Measurements from ENCODE around the gene IPCEF1.

IPCEF1 gene

DNA sequence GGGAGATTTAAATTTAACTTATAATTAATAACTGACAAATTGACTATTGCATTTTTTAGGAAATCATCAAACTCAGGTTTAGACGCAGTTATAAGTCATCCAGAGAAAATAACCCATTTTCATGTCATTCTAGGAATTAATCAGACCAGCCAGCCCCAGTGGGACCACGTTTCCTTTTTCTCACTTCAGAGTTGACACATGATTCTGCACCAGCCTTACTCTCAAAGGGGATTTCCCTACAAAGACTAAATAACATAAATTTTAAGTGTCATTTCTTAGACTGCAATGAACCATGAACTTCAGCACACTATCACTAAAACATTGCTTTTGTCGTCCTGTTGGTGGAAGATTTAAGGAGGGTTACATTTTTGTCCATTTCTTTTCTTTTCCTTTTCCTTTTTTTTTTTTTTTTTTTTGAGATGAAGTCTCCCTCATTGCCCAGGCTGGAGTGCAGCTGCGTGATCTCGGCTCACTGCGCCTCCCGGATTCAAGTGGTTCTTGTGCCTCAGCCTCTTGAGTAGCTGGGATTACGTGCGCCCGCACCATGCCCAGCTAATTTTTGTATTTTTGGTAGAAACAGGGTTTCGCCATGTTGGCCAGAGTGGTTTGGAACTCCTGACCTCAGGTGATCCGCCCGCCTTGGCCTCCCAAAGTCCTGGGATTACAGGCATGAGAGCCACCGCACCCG, 3.6 kb downstream of the IPCEF1 start:
- no peak for ATAC-seq
- TF ChIP-seq ISL1 (CRISPR knock-in tag; IDR thresholded peaks at IDR 0.05) (no peak), ARNTL (CRISPR knock-in tag; IDR thresholded peaks at IDR 0.05; ENCODE audit: borderline replicate concordance, low read depth) (no peak), ZFP3 (CRISPR knock-in tag; IDR thresholded peaks at IDR 0.05) (no peak), PPARA (CRISPR knock-in tag; IDR thresholded peaks at IDR 0.05; ENCODE audit: borderline replicate concordance) (no peak), CSDC2 (CRISPR knock-in tag; IDR thresholded peaks at IDR 0.05) (no peak), ZNF565 (CRISPR knock-in tag; conservative IDR thresholded peaks at IDR 0.05; ENCODE audit: low read depth) (no peak)
- TF ChIP-seq, protein P1, sequence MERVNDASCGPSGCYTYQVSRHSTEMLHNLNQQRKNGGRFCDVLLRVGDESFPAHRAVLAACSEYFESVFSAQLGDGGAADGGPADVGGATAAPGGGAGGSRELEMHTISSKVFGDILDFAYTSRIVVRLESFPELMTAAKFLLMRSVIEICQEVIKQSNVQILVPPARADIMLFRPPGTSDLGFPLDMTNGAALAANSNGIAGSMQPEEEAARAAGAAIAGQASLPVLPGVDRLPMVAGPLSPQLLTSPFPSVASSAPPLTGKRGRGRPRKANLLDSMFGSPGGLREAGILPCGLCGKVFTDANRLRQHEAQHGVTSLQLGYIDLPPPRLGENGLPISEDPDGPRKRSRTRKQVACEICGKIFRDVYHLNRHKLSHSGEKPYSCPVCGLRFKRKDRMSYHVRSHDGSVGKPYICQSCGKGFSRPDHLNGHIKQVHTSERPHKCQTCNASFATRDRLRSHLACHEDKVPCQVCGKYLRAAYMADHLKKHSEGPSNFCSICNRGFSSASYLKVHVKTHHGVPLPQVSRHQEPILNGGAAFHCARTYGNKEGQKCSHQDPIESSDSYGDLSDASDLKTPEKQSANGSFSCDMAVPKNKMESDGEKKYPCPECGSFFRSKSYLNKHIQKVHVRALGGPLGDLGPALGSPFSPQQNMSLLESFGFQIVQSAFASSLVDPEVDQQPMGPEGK (CRISPR knock-in tag; IDR thresholded peaks at IDR 0.05; ENCODE audit: borderline replicate concordance) = no peak
- TF ChIP-seq, protein P2, sequence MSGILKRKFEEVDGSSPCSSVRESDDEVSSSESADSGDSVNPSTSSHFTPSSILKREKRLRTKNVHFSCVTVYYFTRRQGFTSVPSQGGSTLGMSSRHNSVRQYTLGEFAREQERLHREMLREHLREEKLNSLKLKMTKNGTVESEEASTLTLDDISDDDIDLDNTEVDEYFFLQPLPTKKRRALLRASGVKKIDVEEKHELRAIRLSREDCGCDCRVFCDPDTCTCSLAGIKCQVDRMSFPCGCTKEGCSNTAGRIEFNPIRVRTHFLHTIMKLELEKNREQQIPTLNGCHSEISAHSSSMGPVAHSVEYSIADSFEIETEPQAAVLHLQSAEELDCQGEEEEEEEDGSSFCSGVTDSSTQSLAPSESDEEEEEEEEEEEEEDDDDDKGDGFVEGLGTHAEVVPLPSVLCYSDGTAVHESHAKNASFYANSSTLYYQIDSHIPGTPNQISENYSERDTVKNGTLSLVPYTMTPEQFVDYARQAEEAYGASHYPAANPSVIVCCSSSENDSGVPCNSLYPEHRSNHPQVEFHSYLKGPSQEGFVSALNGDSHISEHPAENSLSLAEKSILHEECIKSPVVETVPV (CRISPR knock-in tag; IDR thresholded peaks at IDR 0.05) = no peak
- TF ChIP-seq, protein P3, sequence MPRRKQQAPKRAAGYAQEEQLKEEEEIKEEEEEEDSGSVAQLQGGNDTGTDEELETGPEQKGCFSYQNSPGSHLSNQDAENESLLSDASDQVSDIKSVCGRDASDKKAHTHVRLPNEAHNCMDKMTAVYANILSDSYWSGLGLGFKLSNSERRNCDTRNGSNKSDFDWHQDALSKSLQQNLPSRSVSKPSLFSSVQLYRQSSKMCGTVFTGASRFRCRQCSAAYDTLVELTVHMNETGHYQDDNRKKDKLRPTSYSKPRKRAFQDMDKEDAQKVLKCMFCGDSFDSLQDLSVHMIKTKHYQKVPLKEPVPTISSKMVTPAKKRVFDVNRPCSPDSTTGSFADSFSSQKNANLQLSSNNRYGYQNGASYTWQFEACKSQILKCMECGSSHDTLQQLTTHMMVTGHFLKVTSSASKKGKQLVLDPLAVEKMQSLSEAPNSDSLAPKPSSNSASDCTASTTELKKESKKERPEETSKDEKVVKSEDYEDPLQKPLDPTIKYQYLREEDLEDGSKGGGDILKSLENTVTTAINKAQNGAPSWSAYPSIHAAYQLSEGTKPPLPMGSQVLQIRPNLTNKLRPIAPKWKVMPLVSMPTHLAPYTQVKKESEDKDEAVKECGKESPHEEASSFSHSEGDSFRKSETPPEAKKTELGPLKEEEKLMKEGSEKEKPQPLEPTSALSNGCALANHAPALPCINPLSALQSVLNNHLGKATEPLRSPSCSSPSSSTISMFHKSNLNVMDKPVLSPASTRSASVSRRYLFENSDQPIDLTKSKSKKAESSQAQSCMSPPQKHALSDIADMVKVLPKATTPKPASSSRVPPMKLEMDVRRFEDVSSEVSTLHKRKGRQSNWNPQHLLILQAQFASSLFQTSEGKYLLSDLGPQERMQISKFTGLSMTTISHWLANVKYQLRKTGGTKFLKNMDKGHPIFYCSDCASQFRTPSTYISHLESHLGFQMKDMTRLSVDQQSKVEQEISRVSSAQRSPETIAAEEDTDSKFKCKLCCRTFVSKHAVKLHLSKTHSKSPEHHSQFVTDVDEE (CRISPR knock-in tag; IDR thresholded peaks at IDR 0.05) = no peak

DNA sequence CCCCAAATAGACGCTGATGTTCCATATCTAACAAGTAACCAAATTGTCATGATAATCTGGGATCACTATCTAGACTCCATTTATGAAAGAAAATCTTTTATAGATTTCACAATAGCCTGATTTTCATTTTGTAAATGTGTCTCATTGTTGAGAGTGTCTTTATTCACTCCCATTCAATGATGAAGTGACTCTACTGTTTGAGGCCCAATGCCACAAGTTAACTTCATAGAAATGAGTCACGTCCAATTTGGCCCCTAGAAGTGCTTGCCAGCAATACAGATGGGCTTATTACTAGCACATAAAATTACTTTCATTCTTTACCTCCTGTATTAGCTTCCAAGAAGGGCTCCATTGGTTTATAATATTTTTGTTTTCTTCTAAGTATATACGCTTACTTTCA, 6.3 kb downstream of the IPCEF1 start:
- TF ChIP-seq, protein P2 (CRISPR knock-in tag; IDR thresholded peaks at IDR 0.05) = no peak
- TF ChIP-seq, protein P3 (CRISPR knock-in tag; IDR thresholded peaks at IDR 0.05) = no peak
- TF ChIP-seq ZC3H10 (CRISPR knock-in tag; IDR thresholded peaks at IDR 0.05) = no peak
- no peak for TF ChIP-seq TOX (CRISPR knock-in tag; IDR thresholded peaks at IDR 0.05; ENCODE audit: borderline replicate concordance)
- TF ChIP-seq ARNTL (CRISPR knock-in tag; IDR thresholded peaks at IDR 0.05; ENCODE audit: borderline replicate concordance, low read depth) = no peak
- TF ChIP-seq PPARA (CRISPR knock-in tag; IDR thresholded peaks at IDR 0.05; ENCODE audit: borderline replicate concordance) = no peak
- TF ChIP-seq ZNF70 (CRISPR knock-in tag; IDR thresholded peaks at IDR 0.05) = no peak
- TF ChIP-seq ZNF565 (CRISPR knock-in tag; conservative IDR thresholded peaks at IDR 0.05; ENCODE audit: low read depth) = no peak
- TF ChIP-seq RARB (CRISPR knock-in tag; IDR thresholded peaks at IDR 0.05) = no peak
- TF ChIP-seq GLIS3 (CRISPR knock-in tag; IDR thresholded peaks at IDR 0.05) = no peak
- TF ChIP-seq, protein P4, sequence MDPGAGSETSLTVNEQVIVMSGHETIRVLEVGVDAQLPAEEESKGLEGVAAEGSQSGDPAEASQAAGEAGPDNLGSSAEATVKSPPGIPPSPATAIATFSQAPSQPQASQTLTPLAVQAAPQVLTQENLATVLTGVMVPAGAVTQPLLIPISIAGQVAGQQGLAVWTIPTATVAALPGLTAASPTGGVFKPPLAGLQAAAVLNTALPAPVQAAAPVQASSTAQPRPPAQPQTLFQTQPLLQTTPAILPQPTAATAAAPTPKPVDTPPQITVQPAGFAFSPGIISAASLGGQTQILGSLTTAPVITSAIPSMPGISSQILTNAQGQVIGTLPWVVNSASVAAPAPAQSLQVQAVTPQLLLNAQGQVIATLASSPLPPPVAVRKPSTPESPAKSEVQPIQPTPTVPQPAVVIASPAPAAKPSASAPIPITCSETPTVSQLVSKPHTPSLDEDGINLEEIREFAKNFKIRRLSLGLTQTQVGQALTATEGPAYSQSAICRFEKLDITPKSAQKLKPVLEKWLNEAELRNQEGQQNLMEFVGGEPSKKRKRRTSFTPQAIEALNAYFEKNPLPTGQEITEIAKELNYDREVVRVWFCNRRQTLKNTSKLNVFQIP (CRISPR knock-in tag; IDR thresholded peaks at IDR 0.05; ENCODE audit: borderline replicate concordance, low read depth) = no peak
- TF ChIP-seq ZFP3 (CRISPR knock-in tag; IDR thresholded peaks at IDR 0.05) = no peak
- no peak for TF ChIP-seq TCF4 (CRISPR knock-in tag; IDR thresholded peaks at IDR 0.05; ENCODE audit: borderline replicate concordance)
- TF ChIP-seq ESRRG (CRISPR knock-in tag; IDR thresholded peaks at IDR 0.05) = no peak
- no peak for TF ChIP-seq BACH2 (CRISPR knock-in tag; IDR thresholded peaks at IDR 0.05; ENCODE audit: borderline replicate concordance)
- TF ChIP-seq ISL1 (CRISPR knock-in tag; IDR thresholded peaks at IDR 0.05) = no peak
- TF ChIP-seq, protein P1 (CRISPR knock-in tag; IDR thresholded peaks at IDR 0.05; ENCODE audit: borderline replicate concordance) = no peak
- no peak for TF ChIP-seq ZFP30 (CRISPR knock-in tag; IDR thresholded peaks at IDR 0.05)
- TF ChIP-seq ZNF8 (CRISPR knock-in tag; IDR thresholded peaks at IDR 0.05) = no peak
- no peak for TF ChIP-seq SNAI2 (CRISPR knock-in tag; IDR thresholded peaks at IDR 0.05)
- no peak for ATAC-seq
